Kidney glomerular epithelial cell (primary cell): Measurements from ENCODE around the gene HECW1.

Source experiments
- DNase-seq: peaks from one replicate; lab custom pipeline; 2025; lab: John Stamatoyannopoulos, UW

The HECW1 gene

GRCh38 chr7:43438897-43439479, 326.5 kb downstream of the HECW1 start:
- DNase-seq, result no peak

DNA sequence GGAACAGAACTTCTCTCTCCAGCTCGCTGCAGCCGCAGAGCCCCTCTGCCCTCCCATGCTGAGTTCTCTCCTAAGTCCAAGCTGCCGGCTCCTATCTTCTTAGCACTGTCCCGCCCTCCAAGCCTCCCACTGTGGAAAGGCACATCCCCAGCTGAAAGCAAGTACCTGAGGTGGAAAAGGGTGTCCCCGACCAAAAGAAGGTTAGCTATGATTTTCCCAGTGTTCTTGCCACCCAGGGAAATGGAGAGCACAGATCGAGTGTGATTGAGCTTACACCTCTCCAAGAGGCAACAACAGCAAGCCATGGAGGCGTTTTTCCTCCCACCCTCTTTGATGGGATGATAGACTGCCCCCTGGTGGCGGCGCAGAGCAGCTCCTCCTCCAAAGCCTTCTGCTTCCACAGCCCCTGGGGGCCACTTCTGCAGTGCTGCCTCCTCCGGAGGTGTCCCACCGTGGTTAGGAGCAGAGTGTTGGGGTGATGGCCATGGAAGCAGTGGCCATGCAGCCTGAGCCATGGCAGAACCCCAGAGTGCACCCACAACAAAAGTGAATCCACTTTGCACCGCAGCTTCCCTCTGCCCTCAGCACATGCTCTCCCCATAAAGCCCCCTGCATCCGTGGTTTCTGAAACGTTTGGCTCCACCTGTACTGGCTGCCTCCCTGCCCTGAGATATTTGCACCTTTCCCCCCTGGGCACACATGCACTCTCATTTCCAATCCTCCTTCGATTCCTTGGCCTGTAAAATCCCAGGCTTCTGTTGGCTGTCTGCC, 327.4 kb downstream of the HECW1 start:
- peak; percentile 39 for DNase-seq

DNA sequence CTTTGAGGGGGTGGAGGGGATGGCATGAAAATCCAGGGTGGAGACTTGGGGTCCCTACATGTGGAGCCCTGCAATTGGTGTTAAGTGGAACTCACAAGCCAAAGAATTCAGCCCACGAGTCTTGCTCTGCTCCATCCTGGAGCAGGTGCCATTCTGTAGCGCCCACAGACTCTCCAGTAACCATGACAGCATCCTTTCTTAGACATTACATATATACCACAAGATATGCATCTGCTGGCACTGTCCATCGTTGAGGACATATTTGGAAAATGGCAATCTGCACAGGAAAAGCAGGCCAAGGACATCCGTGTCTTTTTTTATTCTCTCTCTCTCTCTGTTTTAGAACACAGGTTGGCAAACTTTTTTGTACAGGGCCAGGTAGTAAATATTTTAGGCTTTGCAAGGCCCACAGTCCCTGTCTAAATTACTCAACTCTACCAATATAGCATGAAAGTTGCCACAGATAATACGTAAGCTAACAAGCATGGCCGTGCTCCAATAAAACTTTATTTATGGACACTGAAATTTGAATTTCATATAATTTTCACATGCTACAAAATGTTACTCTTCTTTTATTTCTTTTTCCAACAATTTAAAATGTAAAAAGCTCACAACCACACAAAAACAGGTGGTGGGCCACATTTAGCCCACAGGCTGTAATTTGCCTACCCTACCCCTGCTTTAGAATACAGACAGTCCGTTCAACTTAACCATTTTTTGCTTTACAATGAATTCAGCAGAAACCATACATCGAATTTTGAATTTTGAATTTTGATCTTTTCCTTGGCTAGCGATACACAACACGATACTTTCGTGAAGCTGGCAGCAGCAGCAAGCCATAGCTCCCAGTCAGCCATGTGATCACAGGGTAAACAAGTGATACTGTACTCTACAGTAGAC, 329.0 kb downstream of the HECW1 start:
- no peak for DNase-seq

GRCh38 chr7:43443381-43443780, 330.9 kb downstream of the HECW1 start:
- DNase-seq, result no peak

DNA sequence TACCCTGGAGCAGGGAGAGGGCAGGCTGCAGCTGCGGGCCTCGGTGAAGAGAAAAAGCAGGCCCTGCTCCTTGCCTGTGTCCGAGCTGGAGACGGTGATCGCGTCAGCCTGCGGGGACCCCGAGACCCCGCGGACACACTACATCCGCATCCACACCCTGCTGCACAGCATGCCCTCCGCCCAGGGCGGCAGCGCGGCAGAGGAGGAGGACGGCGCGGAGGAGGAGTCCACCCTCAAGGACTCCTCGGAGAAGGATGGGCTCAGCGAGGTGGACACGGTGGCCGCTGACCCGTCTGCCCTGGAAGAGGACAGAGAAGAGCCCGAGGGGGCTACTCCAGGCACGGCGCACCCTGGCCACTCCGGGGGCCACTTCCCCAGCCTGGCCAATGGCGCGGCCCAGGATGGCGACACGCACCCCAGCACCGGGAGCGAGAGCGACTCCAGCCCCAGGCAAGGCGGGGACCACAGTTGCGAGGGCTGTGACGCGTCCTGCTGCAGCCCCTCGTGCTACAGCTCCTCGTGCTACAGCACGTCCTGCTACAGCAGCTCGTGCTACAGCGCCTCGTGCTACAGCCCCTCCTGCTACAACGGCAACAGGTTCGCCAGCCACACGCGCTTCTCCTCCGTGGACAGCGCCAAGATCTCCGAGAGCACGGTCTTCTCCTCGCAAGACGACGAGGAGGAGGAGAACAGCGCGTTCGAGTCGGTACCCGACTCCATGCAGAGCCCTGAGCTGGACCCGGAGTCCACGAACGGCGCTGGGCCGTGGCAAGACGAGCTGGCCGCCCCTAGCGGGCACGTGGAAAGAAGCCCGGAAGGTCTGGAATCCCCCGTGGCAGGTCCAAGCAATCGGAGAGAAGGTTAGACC, 332.5 kb downstream of the HECW1 start:
- DNase-seq, result no peak

DNA sequence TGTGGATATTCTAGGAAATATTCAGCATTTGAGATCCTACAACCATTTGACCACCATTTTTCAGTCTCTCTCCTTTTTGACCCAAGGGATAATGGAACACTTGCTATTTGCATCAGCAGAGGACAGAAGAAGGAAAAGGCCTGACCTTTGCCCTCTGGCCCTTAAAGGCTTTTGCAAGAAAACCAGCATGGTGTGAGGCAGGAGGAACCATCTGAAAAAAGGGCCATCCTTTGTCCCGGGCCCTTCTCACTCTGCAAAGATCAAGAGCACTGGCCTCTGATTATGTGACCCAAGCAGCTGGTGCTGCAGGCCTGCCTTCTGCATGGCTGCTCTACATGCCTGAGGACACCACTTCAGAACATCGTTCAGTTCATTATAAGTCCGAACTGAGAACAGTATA, 337.1 kb downstream of the HECW1 start:
- no peak for DNase-seq

DNA sequence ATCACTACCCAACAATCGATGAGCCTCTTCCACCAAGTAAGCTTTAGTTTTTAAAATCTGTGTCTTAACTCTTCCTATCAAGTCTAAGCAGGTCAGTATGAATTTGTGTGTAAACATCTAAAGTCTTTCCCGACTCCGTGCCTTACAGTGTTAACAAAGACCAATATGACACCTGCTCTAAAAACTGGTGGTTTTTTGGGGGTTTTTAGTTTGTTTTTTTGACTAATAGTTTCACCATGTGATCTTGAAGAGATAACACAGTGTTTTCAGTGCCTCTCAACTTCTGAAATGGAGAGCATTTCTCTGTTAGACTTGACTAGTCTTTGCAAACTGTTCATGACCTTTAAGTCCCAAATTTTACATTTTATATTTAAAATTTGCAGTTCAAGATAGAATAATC, 338.4 kb downstream of the HECW1 start:
- no peak for DNase-seq

DNA sequence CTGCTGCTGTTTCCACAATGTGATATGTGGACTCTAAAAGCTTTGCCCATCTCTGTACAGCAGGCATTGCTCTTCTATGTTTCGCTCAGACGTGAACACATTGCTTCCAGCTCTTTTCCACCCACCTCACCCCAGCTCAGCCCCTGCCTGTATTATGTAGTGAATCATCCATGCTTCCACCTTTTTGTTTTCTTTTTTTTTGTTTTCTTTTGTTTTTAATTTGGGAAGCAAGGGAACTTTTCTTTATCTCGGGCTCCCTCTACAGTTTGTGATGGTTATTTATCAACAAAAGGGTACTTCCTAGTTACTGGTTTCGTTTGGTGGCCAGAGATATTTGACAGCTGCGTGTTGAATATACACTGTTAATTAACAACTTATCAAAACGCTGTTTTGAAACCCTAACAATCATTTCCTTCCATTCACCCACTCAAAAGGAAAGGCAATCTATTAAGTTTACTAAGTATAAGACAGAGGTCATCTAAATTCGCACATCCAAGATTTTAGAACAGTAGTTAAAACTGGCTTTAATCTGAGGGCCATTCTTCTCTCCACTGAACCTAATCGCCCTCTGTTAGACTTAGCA, 342.6 kb downstream of the HECW1 start:
- DNase-seq, result peak; percentile 54

GRCh38 chr7:43456200-43456599, 343.8 kb downstream of the HECW1 start:
- no peak for DNase-seq

DNA sequence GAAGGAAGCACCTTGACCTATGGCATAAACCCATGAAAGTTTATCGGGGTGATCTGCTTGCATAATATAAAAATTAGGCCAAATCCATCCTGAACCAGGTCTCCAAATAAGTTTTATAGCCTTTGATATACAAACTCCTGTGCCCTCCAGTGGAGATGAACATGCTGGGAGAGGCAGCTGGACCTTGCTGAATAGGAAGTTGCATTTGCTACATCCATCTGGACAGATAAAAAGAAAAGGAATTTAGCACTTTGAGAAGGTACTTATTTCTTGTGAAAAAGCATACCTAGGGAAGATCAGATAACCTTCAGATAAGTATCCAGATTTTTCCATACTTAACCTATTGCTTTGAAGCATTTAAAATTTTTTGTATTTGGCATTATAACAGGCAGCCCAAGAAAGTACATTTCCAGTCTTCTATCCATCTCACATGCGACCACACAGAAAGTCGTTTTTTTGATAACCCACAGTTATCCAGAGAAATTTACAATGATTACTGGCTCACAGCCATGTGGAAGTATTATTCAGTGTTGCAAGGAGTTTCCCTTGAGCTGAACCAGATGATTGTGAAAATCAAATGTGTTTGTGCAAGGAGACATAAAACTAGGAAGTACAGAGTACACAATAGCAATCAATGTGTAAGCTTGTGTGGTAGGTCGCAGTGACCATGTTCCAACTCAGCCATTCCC, 346.0 kb downstream of the HECW1 start:
- DNase-seq, result no peak

DNA sequence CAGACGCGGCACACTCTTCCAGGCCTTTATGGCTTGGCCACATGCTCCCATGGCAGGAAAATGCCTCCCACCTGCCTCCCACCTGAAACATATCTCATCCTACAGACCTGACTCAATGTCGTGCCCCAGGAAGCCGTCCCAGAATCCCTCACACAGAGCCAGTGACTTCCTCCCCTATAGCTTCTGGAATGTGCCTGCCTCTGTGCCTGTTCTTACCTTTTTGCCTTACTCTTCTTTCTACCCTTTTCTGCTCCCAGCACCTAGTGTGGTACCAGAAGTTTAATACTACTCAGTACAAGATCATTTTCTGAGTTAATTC, 346.5 kb downstream of the HECW1 start:
- DNase-seq, result no peak

- DNase-seq, result no peak
Observed at GRCh38 chr7:43460733-43461348, 348.4 kb downstream of the HECW1 start.

DNA sequence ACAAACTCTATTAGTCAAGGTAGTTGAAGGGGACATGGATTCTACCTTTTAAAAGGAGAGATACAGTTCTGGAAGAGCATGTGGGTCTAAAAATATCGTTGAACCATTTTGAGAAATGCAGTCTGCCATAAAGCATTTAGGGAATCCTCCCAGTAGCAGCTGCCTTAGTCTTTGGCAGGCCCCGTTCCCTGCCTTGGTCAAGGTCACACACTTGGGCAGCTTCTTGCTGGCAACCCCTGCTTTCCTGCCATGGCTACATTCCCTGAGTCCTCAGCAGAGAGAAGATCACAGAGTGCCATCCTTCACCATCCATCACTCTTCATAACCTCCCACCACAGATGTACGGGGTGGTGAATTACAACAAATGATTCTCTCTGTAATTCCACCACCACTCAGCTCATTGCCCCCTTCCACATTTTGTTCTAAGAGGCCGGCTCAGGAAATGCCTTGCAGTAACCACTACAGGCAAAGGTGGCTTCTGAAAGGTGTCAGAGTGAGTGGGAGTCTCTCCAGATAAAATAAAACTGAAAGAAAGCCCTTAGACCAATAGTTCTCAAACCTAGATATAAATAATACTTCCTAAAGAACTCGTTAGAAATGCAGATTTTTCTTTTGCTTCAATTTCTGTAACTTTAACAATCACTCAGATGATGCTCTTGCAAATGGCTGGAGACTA, 349.0 kb downstream of the HECW1 start:
- no peak for DNase-seq

GRCh38 chr7:43462836-43463235, 350.4 kb downstream of the HECW1 start:
- no peak for DNase-seq

DNA sequence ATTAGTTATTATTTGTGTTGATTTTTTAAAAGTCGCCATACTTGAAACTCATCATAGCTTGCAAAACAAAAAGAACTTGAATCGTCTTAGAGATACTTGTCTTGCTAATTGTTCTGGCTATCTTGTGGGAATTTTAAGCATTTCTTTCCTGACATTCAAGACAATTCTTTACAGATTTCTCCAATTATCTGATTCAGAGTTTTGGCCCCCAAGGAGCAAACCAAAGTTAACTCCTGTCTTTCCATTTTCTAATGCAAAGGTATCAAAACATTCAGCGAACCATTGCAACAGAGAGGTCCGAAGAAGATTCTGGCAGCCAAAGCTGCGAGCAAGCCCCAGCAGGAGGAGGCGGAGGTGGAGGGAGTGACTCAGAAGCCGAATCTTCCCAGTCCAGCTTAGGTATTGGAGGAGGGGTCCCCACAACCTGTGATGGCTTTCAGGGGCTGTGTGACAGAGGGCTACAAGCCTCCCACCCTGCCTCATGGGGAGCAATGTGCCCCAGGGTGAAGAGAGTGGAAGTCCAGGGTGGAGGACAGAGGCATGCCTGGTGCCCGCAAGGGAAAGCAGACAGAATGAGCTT, 351.0 kb downstream of the HECW1 start:
- DNase-seq, result no peak

GRCh38 chr7:43465581-43466554, 353.4 kb downstream of the HECW1 start:
- DNase-seq, result no peak

DNA sequence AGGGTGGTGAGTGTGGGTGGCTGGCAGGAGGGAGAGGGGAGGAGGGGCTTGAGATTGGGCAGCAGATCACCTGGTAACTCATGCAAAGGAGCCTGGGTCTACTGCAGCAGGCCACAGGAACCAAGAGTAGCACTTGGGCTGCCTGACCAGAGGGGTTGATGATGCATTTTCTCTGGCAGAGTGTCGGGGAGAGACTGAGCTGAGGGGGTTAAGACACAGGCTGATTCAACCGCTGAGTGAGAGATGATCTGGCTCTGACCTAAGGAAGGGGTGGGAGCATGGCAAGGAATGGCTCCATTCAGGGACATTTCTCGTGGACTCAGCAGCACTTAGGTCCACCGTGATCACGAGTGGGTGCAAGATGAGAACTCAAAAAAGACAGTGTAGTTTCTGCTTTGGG, 355.0 kb downstream of the HECW1 start:
- no peak for DNase-seq

GRCh38 chr7:43467846-43468245, 355.4 kb downstream of the HECW1 start:
- DNase-seq, result no peak
